Endothelial cell (in vitro differentiated cells): Measurements from ENCODE around the gene HLF. TPM values are rescaled to one million over a fixed set of nuclear protein-coding genes. Genes with fewer than 3 reads are reported as not detected.

Experiments
- DNase-seq: peaks from one replicate; pipeline ENCODE4 v3.0.0; 2021; ENCODE audit warnings: low spot score
- H3K27ac Mint-ChIP-seq: one replicate; pipeline ENCODE4 v1.8.0; 2021; ENCODE audit warnings: mixed read lengths, inconsistent platforms; ENCODE audit not compliant: unreplicated experiment
- H3K27me3 Mint-ChIP-seq: one replicate; pipeline ENCODE4 v1.8.0; 2021; ENCODE audit warnings: mild to moderate bottlenecking, moderate library complexity, mixed read lengths, inconsistent platforms; ENCODE audit not compliant: unreplicated experiment
- H3K36me3 Mint-ChIP-seq: one replicate; pipeline ENCODE4 v1.8.0; 2021; ENCODE audit warnings: mild to moderate bottlenecking, low read depth, mixed read lengths, inconsistent platforms; ENCODE audit not compliant: unreplicated experiment
- H3K4me1 Mint-ChIP-seq: one replicate; pipeline ENCODE4 v1.8.0; 2021; ENCODE audit warnings: mild to moderate bottlenecking, mixed read lengths, inconsistent platforms; ENCODE audit not compliant: unreplicated experiment
- H3K4me3 Mint-ChIP-seq: one replicate; pipeline ENCODE4 v1.8.0; 2021; ENCODE audit warnings: mild to moderate bottlenecking, mixed read lengths, inconsistent platforms; ENCODE audit not compliant: unreplicated experiment
- H3K9me3 Mint-ChIP-seq: one replicate; pipeline ENCODE4 v1.8.0; 2021; ENCODE audit warnings: mixed read lengths, inconsistent platforms; ENCODE audit not compliant: unreplicated experiment
- CTCF ChIP-seq: fragments of 200-600 bp; sonication (generic); IDR thresholded peaks from one replicate; pipeline ENCODE4 v1.5.0; 2021; ENCODE audit warnings: antibody characterized with exemption; ENCODE audit not compliant: unreplicated experiment
- total RNA-seq: library from RNA; stranded (reverse); fragmentation: NEBNext Ultra II Directional; extraction: Animal tissue kit (Norgen Biotek cat#: 25700); gene quantifications from one replicate; pipeline ENCODE4 v1.2.1, GENCODE V29; 2021; ENCODE audit not compliant: unreplicated experiment

The HLF gene
- total RNA-seq, 1 donor from 2014 or later: not detected

GRCh38 chr17:55307879-55308278 lies 43.1 kb downstream of the HLF start:
- Mint-ChIP-seq H3K36me3 (no peaks in the 10 kb centered on the region), H3K9me3 (no peaks in the 10 kb centered on the region), H3K27ac (no peak overlapping the region), H3K27me3 (peaks cover 4% of the 10 kb centered on the region), H3K4me1 (peaks cover 10% of the 10 kb centered on the region), H3K4me3 (no peak overlapping the region)
- no peak for TF ChIP-seq CTCF
- no peak for DNase-seq

- Mint-ChIP-seq H3K27ac (no peak overlapping the region), H3K36me3 (no peaks in the 10 kb centered on the region), H3K27me3 (peaks cover 7% of the 10 kb centered on the region), H3K9me3 (no peaks in the 10 kb centered on the region), H3K4me1 (peaks cover 10% of the 10 kb centered on the region), H3K4me3 (no peak overlapping the region)
- no peak for TF ChIP-seq CTCF
- no peak for DNase-seq
Measured at GRCh38 chr17:55308613-55309391, 44.0 kb downstream of the HLF start.

- no peak for TF ChIP-seq CTCF
- H3K9me3 Mint-ChIP-seq: no peaks in the 10 kb centered on the region
- peaks cover under 1% of the 10 kb centered on the region for H3K4me1 Mint-ChIP-seq
- no peak for DNase-seq
- no peaks in the 10 kb centered on the region for H3K36me3 Mint-ChIP-seq
- peaks cover 2% of the 10 kb centered on the region for H3K27me3 Mint-ChIP-seq
- H3K4me3 Mint-ChIP-seq: no peak overlapping the region
- no peak overlapping the region for H3K27ac Mint-ChIP-seq
Measured at GRCh38 chr17:55311767-55312375, 47.1 kb downstream of the HLF start.

- H3K4me1 Mint-ChIP-seq: no peaks in the 10 kb centered on the region
- no peak for TF ChIP-seq CTCF
- H3K9me3 Mint-ChIP-seq: no peaks in the 10 kb centered on the region
- H3K36me3 Mint-ChIP-seq: no peaks in the 10 kb centered on the region
- H3K27me3 Mint-ChIP-seq: peaks cover 2% of the 10 kb centered on the region
- no peak overlapping the region for H3K4me3 Mint-ChIP-seq
- H3K27ac Mint-ChIP-seq: no peak overlapping the region
- DNase-seq: no peak
Measured at GRCh38 chr17:55312852-55313251, 48.1 kb downstream of the HLF start.
